Tibial nerve (tissue), 4 donors: Measurements from ENCODE around the gene FILIP1.

Experiments used
- EP300 ChIP-seq, 2 donors: sonication (generic); formaldehyde crosslinking; IDR thresholded peaks; one replicate each; pipeline ENCODE4 v1.6.1; 2017; ENCODE audit warnings: antibody characterized with exemption in 2 of 2, mild to moderate bottlenecking in 1 of 2
- TF ChIP-seq, protein P1 (sequence below), 5 experiments: fragments of 200-600 bp in 3 of 5; fragments of 450-650 bp in 2 of 5; sonication (generic) in 3 of 5; IDR thresholded peaks; one replicate each; pipeline ENCODE4 v1.5.1; 2016 to 2019; ENCODE audit warnings: antibody characterized with exemption in 5 of 5, mild to moderate bottlenecking in 3 of 5, moderate library complexity in 2 of 5

DNA sequence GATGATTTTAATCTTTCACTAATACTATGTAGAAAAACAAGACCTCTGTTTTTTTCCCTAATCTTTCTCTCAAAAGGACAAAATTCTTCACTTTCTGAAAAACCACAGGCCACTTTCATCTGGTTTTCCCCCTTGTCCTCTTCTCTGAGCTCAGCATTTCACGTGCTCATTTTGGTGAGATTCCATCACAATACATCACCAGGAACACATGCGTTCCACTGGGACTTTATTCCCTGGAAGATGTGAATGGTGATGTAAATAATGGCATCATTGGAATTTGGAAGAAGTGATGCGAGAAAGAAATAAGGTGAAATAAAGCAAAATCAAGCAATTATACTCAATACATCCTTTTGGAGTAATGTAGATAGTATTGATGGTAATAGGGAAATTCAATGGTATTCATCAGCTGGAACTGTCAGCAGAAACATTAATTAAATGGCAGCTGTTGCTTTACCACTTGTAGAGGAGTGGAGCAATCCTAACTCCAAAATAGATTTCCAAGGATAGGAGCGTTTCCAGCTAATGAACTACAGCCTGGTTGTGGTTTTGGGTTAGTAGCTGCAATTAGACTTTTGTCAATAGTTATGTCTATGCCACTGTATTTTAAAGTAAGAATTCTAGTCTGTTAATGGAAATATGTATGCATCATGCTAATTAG, 11.5 kb downstream of the FILIP1 start:
- TF ChIP-seq, protein P1, sequence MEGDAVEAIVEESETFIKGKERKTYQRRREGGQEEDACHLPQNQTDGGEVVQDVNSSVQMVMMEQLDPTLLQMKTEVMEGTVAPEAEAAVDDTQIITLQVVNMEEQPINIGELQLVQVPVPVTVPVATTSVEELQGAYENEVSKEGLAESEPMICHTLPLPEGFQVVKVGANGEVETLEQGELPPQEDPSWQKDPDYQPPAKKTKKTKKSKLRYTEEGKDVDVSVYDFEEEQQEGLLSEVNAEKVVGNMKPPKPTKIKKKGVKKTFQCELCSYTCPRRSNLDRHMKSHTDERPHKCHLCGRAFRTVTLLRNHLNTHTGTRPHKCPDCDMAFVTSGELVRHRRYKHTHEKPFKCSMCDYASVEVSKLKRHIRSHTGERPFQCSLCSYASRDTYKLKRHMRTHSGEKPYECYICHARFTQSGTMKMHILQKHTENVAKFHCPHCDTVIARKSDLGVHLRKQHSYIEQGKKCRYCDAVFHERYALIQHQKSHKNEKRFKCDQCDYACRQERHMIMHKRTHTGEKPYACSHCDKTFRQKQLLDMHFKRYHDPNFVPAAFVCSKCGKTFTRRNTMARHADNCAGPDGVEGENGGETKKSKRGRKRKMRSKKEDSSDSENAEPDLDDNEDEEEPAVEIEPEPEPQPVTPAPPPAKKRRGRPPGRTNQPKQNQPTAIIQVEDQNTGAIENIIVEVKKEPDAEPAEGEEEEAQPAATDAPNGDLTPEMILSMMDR (IDR thresholded peaks at IDR 0.05): no peak
- TF ChIP-seq EP300 (IDR thresholded peaks at IDR 0.05): peak in 1 of 2 donors; percentile 74
